ENCODE results near the gene CERS4.
"Not testable (repeated sequence)": the region's sequence is repeated elsewhere in the genome, so short reads cannot be mapped to it uniquely, and the experiment has no call there.

The CERS4 gene

DNA sequence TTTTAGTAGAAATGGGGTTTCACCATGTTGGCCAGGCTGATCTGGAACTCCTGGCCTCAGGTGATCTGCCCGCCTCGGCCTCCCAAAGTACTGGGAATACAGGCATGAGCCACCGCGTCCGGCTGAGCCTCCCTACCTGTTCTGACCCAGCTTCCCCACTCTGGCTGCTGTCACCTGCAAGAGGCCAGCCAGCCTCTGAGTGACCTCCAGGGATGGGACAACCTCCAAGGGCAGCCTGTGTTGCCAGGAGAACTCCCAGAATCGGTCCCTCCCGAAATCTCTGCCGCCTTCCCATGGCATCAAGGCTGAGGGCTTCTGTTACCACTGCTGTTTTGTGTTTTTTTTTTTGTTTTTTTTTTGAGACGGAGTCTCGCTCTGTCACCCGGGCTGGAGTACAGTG lies 11.3 kb downstream of the CERS4 start:
- POLR2A ChIA-PET, result no interaction called here
- TF ChIP-seq, protein P1, sequence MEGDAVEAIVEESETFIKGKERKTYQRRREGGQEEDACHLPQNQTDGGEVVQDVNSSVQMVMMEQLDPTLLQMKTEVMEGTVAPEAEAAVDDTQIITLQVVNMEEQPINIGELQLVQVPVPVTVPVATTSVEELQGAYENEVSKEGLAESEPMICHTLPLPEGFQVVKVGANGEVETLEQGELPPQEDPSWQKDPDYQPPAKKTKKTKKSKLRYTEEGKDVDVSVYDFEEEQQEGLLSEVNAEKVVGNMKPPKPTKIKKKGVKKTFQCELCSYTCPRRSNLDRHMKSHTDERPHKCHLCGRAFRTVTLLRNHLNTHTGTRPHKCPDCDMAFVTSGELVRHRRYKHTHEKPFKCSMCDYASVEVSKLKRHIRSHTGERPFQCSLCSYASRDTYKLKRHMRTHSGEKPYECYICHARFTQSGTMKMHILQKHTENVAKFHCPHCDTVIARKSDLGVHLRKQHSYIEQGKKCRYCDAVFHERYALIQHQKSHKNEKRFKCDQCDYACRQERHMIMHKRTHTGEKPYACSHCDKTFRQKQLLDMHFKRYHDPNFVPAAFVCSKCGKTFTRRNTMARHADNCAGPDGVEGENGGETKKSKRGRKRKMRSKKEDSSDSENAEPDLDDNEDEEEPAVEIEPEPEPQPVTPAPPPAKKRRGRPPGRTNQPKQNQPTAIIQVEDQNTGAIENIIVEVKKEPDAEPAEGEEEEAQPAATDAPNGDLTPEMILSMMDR (IDR thresholded peaks at IDR 0.05; ENCODE audit: insufficient read depth, low read length, missing control alignments), result no peak
- no peak for DNase-seq (ENCODE audit: low read depth, low spot score)
- CTCF ChIA-PET, result interaction anchor here (1.4 kb wide), 1 partner anchor 219 kb away, joined by 3 read pairs; no protein-coding TSS in a partner anchor
- no peak overlapping the region for H3K4me3 ChIP-seq (ENCODE audit: low read depth, low read length)

DNA sequence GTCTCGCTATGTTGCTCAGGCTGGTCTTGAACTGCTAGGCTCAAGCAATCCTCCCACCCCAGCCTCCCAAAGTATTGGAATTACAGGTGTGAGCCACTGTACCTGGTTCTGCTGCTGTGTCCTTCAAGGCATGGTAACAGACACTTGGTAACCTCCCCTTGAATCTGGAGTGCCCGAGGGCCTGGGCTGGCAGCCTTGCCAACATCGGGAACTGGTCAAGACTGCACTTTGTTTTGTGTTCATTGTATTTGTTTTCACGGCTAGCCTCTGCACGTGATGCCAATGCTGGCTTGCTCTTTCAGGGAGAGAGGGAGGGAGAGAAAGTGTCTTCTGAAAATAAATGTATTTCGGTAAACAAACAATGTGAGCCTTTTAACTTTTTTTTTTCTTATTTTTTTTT lies 12.0 kb downstream of the CERS4 start:
- ChIA-PET POLR2A (no interaction called here), CTCF (no interaction called here)
- DNase-seq (ENCODE audit: low read depth, low spot score), result no peak
- TF ChIP-seq, protein P1 (IDR thresholded peaks at IDR 0.05; ENCODE audit: insufficient read depth, low read length, missing control alignments), result no peak
- H3K4me3 ChIP-seq (ENCODE audit: low read depth, low read length), result no peak overlapping the region

DNA sequence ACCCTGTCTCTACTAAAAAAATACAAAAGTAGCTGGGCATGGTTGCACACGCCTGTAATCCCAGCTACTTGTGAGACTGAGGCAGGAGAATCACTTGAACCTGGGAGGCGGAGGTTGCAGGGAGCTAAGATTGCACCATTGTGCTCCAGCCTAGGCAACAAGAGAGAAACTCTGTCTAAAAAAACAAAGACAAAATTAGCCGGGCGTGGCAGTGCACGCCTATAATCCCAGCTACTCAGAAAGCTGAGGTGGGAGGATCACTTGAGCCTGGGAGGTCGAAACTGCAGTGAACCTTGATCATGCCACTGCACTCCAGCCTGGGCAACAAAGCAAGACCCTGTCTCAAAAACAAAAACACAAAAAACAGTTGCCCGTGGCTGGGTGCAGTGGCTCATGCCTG lies 14.3 kb downstream of the CERS4 start:
- H3K4me3 ChIP-seq (ENCODE audit: low read depth, low read length); DNase-seq (ENCODE audit: low read depth, low spot score); POLR2A ChIA-PET: not testable (repeated sequence)
- CTCF ChIA-PET, result interaction anchor here (1.3 kb wide), 1 partner anchor 221 kb away, joined by 3 read pairs; no protein-coding TSS in a partner anchor

DNA sequence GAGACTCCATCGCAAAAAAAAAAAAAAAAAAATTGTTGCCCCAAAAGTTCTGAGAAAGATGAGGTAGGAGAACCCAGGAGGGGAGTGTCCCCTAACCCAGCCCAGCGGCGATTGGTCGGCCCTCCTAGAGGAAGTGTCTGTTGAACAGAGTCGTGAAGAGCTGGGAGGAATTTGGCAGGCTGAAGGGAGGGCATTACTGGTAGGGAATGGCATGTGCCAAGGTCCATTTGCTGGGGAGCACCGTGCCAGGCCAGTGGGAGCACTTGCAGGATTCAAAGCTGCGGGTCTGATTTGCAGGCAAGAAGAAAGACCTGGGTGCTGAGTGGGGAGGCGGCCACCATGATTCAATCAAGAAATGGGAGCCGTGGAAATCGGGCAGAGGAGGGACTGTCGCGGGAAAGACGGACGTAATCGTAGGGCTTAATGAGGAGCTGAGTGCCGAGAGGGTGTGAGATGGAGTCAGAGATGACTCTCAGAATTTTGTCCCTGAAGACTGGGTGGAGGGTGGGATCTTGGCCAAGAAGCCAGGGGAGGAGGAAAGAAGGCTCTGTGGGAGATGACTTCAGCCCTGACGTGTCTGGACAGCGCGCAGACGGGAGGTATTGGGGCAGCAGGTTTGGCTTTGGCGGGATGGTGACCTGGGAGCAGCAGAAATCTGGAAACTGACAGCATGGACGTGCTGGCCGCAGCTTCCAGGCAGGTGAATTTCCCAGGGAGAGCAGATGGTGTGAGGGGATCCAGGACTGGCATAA lies 15.4 kb downstream of the CERS4 start:
- TF ChIP-seq, protein P1 (IDR thresholded peaks at IDR 0.05; ENCODE audit: insufficient read depth, low read length, missing control alignments), result no peak
- H3K4me3 ChIP-seq (ENCODE audit: low read depth, low read length), result no peak overlapping the region
- no peak for DNase-seq (ENCODE audit: low read depth, low spot score)
- ChIA-PET POLR2A (no interaction called here), CTCF (no interaction called here)

DNA sequence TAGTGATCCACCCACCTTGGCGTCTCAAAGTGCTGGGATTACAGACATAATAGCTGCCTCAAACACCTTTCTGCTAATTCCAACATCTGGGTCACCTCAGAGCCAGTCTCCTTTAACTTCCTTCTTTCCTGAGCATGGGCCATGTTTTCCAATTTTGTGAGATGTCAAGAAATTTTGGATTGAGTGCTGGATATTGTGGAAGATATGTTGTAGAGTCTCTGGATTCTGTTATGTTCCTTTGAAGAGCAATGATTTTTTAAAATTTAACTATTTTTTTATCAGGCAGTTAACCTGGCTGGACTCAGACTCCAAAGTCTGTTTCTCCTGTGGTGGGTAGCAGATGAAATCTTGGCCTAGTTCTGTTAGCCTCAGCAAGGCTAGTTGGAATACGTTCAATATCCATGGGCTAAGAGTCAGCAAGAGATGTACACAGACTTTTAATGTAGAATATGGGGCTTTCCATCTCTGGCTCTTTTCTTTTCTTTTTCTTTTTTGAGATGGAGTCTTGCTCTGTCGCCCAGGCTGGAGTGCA lies 22.0 kb downstream of the CERS4 start:
- POLR2A ChIA-PET, result no interaction called here

DNA sequence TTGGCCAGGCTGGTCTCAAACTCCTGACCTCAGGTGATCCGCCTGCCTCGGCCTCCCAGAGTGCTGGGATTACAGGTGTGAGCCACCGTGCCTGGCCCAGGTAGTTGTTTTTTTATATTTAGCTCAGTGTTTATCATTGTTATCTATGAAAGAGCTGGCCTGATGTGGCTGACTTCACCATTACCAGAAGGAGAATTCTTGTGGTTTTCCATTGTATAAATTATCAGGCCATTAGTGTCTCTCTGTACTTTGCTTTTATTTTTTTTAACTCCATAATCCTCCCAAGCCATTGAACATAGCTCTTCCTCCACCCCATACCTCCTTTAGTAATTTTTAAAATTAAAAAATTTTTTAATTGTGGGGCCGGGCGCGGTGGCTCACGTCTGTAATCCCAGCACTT lies 24.2 kb downstream of the CERS4 start:
- no peak for DNase-seq (ENCODE audit: low read depth, low spot score)
- POLR2A ChIA-PET, result no interaction called here
- TF ChIP-seq, protein P1 (IDR thresholded peaks at IDR 0.05; ENCODE audit: insufficient read depth, low read length, missing control alignments), result no peak
- no peak overlapping the region for H3K4me3 ChIP-seq (ENCODE audit: low read depth, low read length)
- CTCF ChIA-PET, result no interaction called here

More for the DNA sequence above, 22.0 kb downstream of the CERS4 start:
- TF ChIP-seq, protein P1 (IDR thresholded peaks at IDR 0.05; ENCODE audit: insufficient read depth, low read length, missing control alignments), result no peak
- no peak overlapping the region for H3K4me3 ChIP-seq (ENCODE audit: low read depth, low read length)
- CTCF ChIA-PET, result no interaction called here
- DNase-seq (ENCODE audit: low read depth, low spot score), result no peak

DNA sequence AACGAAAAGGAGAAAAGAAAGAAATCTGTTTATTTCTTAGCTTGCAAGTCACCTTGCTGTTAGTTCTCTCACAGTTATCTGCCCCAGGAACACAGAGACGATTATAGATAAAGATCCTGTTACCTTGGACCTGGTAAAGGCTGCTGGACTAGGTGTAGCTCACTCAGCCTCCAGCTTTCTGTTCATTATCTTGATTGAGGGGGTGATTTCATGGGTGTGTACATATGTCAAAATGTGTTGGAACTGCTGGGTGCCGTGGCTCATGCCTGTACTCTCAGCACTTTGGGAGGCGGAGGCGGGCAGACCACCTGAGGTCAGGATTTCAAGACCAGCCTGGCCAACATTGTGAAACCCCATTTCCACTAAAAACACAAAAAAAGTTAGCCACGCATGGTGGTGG lies 27.9 kb downstream of the CERS4 start:
- TF ChIP-seq, protein P1 (IDR thresholded peaks at IDR 0.05; ENCODE audit: insufficient read depth, low read length, missing control alignments), result no peak
- ChIA-PET CTCF (interaction anchor here (1.4 kb wide), 1 partner anchor 9 kb away, joined by 3 read pairs; no protein-coding TSS in a partner anchor), POLR2A (no interaction called here)
- no peak overlapping the region for H3K4me3 ChIP-seq (ENCODE audit: low read depth, low read length)
- DNase-seq (ENCODE audit: low read depth, low spot score), result no peak

All from AG04449 (cell line).